Iris pigment epithelial cell (primary cell): ENCODE measurements around the gene RIN1.

Source experiments
- DNase-seq: peaks from one replicate; pipeline ENCODE4 v3.0.0-alpha.2; 2011; ENCODE audit warnings: low read depth

The RIN1 gene

GRCh38 chr11:66282468-66283455 is 53.5 kb downstream of the RIN1 start:
- DNase-seq = peak; percentile 94
